ENCODE results near the gene CHRNA7.

GRCh38 chr15:32122013-32122412 is 91.7 kb downstream of the CHRNA7 start:
- TF ChIP-seq ZNF274 (IDR thresholded peaks at IDR 0.05; ENCODE audit: low read depth, low read length) (no peak), YY1 (IDR thresholded peaks at IDR 0.05; ENCODE audit: insufficient read depth, insufficient read length) (no peak), SUZ12 (IDR thresholded peaks at IDR 0.05; ENCODE audit: extremely low read depth, insufficient read depth, insufficient read length) (no peak)

Data from NT2/D1 (cell line).